Astrocyte (in vitro differentiated cells and primary cell): ENCODE measurements around the gene CGB3.

ENCODE experiments used
- CTCF ChIP-seq: IDR thresholded peaks from 2 replicates; pipeline ENCODE4 v1.5.1; 2011; ENCODE audit warnings: low read depth, mild to moderate bottlenecking, inconsistent platforms, low read length, moderate library complexity; ENCODE audit not compliant: insufficient read depth
- EZH2 ChIP-seq: IDR thresholded peaks from 2 replicates; pipeline ENCODE4 v1.6.1; 2012; ENCODE audit warnings: mild to moderate bottlenecking, low read length, inconsistent platforms; ENCODE audit not compliant: insufficient read depth

DNA sequence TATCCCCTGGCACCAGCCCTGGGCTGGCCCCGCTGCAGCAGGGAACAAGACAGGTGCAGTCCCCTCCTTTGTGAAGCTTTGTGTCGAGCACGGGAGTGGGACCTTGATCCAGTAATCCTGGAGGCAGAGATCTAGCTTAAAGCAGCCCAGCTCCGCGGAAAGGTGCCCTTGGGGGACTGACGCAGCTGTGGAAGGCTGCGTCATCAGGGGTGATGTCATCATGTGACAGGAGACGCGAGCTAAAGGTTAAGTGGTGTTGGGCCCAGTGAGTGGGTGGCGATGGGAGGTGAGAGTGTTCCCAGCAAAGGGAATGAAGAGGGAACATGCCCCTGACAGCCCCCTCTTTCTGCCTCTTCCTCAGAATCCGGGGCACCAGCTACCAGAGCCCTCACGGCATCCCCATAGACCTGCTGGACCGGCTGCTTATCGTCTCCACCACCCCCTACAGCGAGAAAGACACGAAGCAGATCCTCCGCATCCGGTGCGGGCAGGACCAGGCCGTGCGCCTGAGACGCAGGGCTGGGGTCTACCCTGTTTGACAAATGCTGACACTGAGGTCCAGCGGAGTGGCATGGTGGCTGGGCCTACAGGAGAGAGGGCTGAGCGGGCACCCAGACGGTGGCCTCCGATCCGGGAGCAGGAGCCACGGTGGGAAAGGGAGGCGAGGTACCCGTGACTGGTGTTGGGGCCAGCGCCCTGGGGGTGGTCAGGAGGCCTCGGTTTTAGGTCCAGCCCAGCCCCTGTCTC lies 9.8 kb downstream of the CGB3 start:
- TF ChIP-seq EZH2 (no peak), CTCF (no peak)
